Skeletal muscle satellite cell (primary cell): ENCODE data around the gene IGFBP7. TPM values are rescaled to one million over a fixed set of nuclear protein-coding genes. Genes with fewer than 3 reads are reported as not detected.

Source experiments
- H3K27me3 ChIP-seq: 2 replicates; pipeline ENCODE4 v1.7.0; 2013; ENCODE audit warnings: low read length; ENCODE audit not compliant: control insufficient read depth, insufficient read depth
- H3K36me3 ChIP-seq: 2 replicates; pipeline ENCODE4 v1.7.0; 2013; ENCODE audit warnings: mild to moderate bottlenecking, control low read depth, low read length; ENCODE audit not compliant: insufficient read depth
- H3K4me1 ChIP-seq: 2 replicates; pipeline ENCODE4 v1.7.0; 2013; ENCODE audit warnings: low read length; ENCODE audit not compliant: control insufficient read depth, insufficient read depth
- H3K4me2 ChIP-seq: 2 replicates; pipeline ENCODE4 v1.7.0; 2013; ENCODE audit warnings: mild to moderate bottlenecking, low read length
- H3K4me3 ChIP-seq: 2 replicates; pipeline ENCODE4 v1.7.0; 2013; ENCODE audit warnings: low read length
- H3K9ac ChIP-seq: 2 replicates; pipeline ENCODE4 v1.7.0; 2013; ENCODE audit warnings: mild to moderate bottlenecking, low read depth, low read length, moderate library complexity
- H3K9me3 ChIP-seq: replicated peaks from 2 replicates; pipeline ENCODE4 v1.7.0; 2013; ENCODE audit warnings: mild to moderate bottlenecking, control low read depth, low read length
- small RNA-seq: library from RNA; depleted of rRNA; stranded (forward); fragments of <200 nt; gene quantifications from one replicate; pipeline ENCODE3, GENCODE V24; 2012

IGFBP7 gene

GRCh38 chr4:57020467-57021101, 89.6 kb downstream of the IGFBP7 start:
- Histone ChIP-seq H3K4me1 (peaks cover 34% of the 10 kb centered on the region), H3K4me2 (no peak overlapping the region), H3K27me3 (no peaks in the 10 kb centered on the region), H3K9me3 (no peaks in the 10 kb centered on the region), H3K4me3 (no peak overlapping the region), H3K36me3 (peaks cover 75% of the 10 kb centered on the region), H3K9ac (peak overlapping the region; percentile 14)

- H3K4me1 ChIP-seq: peaks cover 34% of the 10 kb centered on the region
- H3K9ac ChIP-seq: no peak overlapping the region
- H3K27me3 ChIP-seq: no peaks in the 10 kb centered on the region
- no peak overlapping the region for H3K4me3 ChIP-seq
- no peak overlapping the region for H3K4me2 ChIP-seq
- no peaks in the 10 kb centered on the region for H3K9me3 ChIP-seq
- peaks cover 72% of the 10 kb centered on the region for H3K36me3 ChIP-seq
Observed at GRCh38 chr4:57018980-57019379, 91.2 kb downstream of the IGFBP7 start.

- Histone ChIP-seq H3K36me3 (peaks cover 70% of the 10 kb centered on the region), H3K9me3 (no peaks in the 10 kb centered on the region), H3K4me1 (no peaks in the 10 kb centered on the region), H3K4me2 (no peak overlapping the region), H3K4me3 (no peak overlapping the region), H3K27me3 (no peaks in the 10 kb centered on the region), H3K9ac (no peak overlapping the region)
Observed at GRCh38 chr4:57013543-57014120, 96.6 kb downstream of the IGFBP7 start.

- H3K4me1 ChIP-seq: peaks cover 5% of the 10 kb centered on the region
- peaks cover 70% of the 10 kb centered on the region for H3K36me3 ChIP-seq
- no peak overlapping the region for H3K4me3 ChIP-seq
- no peak overlapping the region for H3K4me2 ChIP-seq
- H3K27me3 ChIP-seq: no peaks in the 10 kb centered on the region
- no peaks in the 10 kb centered on the region for H3K9me3 ChIP-seq
- H3K9ac ChIP-seq: no peak overlapping the region
Observed at GRCh38 chr4:56999751-57000150, 110.4 kb downstream of the IGFBP7 start.

- Histone ChIP-seq H3K36me3 (peaks cover 74% of the 10 kb centered on the region), H3K27me3 (no peaks in the 10 kb centered on the region), H3K4me1 (peaks cover 5% of the 10 kb centered on the region), H3K9ac (no peak overlapping the region), H3K4me2 (no peak overlapping the region), H3K9me3 (no peaks in the 10 kb centered on the region), H3K4me3 (no peak overlapping the region)
Observed at GRCh38 chr4:56995525-56995924, 114.7 kb downstream of the IGFBP7 start.

GRCh38 chr4:56990109-56990905, 119.9 kb downstream of the IGFBP7 start:
- Histone ChIP-seq H3K27me3 (no peaks in the 10 kb centered on the region), H3K4me3 (no peak overlapping the region), H3K4me1 (peaks cover 9% of the 10 kb centered on the region), H3K9me3 (no peaks in the 10 kb centered on the region), H3K36me3 (peaks cover 73% of the 10 kb centered on the region), H3K9ac (no peak overlapping the region), H3K4me2 (no peak overlapping the region)

GRCh38 chr4:56986952-56987351, 123.2 kb downstream of the IGFBP7 start:
- H3K4me2 ChIP-seq: no peak overlapping the region
- H3K4me1 ChIP-seq: peaks cover 9% of the 10 kb centered on the region
- H3K36me3 ChIP-seq: peaks cover 57% of the 10 kb centered on the region

GRCh38 chr4:56986192-56986591, 124.0 kb downstream of the IGFBP7 start:
- H3K36me3 ChIP-seq: peaks cover 50% of the 10 kb centered on the region
- H3K9ac ChIP-seq: no peak overlapping the region
- peaks cover 12% of the 10 kb centered on the region for H3K4me1 ChIP-seq
- H3K4me2 ChIP-seq: no peak overlapping the region
- no peaks in the 10 kb centered on the region for H3K9me3 ChIP-seq
- no peaks in the 10 kb centered on the region for H3K27me3 ChIP-seq
- H3K4me3 ChIP-seq: no peak overlapping the region

More at GRCh38 chr4:56986952-56987351, 123.2 kb downstream of the IGFBP7 start:
- H3K27me3 ChIP-seq: no peaks in the 10 kb centered on the region
- no peaks in the 10 kb centered on the region for H3K9me3 ChIP-seq
- no peak overlapping the region for H3K4me3 ChIP-seq
- no peak overlapping the region for H3K9ac ChIP-seq

GRCh38 chr4:56981795-56982201, 128.4 kb downstream of the IGFBP7 start:
- no peaks in the 10 kb centered on the region for H3K9me3 ChIP-seq
- H3K27me3 ChIP-seq: no peaks in the 10 kb centered on the region
- peaks cover 12% of the 10 kb centered on the region for H3K4me1 ChIP-seq
- peaks cover 18% of the 10 kb centered on the region for H3K36me3 ChIP-seq
- peak overlapping the region; percentile 100 for H3K4me2 ChIP-seq
- H3K9ac ChIP-seq: no peak overlapping the region
- no peak overlapping the region for H3K4me3 ChIP-seq

Small RNA genes within 50 kb of the gene (small RNA-seq; reads per million reads assigned to genes)
- gene RNU6-998P: not detected
